ENCODE data around the gene NUFIP2. TPM values are rescaled to one million over a fixed set of nuclear protein-coding genes. Genes with fewer than 3 reads are reported as not detected.

NUFIP2 gene
- total and polyA plus RNA-seq, 10 of the 15 experiments (the other 5 are each of a cell fraction or from before 2014, with no cell fraction given): 3.7 to 32.3 (median 14.5) TPM

DNA sequence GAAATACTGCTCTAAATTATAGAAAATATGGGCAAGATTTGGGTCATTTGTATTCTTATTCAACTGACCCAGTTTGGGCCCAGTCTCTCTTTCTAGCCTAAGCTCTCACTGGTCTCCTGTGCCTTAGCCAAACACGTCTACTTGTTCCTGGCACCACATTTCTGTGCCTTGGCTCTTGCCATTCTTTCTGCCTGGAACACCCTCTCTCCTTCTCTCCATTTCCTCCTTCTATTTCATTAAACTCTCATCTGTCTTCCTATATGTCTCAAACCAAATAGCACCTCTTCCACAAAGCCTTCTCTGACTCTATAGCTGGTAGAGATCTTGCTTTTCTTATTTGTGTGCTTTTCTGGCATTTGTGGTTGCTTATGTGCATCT is 37.7 kb upstream of the NUFIP2 start (continued):
- TF ChIP-seq, protein P1, sequence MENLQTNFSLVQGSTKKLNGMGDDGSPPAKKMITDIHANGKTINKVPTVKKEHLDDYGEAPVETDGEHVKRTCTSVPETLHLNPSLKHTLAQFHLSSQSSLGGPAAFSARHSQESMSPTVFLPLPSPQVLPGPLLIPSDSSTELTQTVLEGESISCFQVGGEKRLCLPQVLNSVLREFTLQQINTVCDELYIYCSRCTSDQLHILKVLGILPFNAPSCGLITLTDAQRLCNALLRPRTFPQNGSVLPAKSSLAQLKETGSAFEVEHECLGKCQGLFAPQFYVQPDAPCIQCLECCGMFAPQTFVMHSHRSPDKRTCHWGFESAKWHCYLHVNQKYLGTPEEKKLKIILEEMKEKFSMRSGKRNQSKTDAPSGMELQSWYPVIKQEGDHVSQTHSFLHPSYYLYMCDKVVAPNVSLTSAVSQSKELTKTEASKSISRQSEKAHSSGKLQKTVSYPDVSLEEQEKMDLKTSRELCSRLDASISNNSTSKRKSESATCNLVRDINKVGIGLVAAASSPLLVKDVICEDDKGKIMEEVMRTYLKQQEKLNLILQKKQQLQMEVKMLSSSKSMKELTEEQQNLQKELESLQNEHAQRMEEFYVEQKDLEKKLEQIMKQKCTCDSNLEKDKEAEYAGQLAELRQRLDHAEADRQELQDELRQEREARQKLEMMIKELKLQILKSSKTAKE (IDR thresholded peaks at IDR 0.05; ENCODE audit: low read depth, poor library complexity, severe bottlenecking): no peak
- TF ChIP-seq, protein P2, sequence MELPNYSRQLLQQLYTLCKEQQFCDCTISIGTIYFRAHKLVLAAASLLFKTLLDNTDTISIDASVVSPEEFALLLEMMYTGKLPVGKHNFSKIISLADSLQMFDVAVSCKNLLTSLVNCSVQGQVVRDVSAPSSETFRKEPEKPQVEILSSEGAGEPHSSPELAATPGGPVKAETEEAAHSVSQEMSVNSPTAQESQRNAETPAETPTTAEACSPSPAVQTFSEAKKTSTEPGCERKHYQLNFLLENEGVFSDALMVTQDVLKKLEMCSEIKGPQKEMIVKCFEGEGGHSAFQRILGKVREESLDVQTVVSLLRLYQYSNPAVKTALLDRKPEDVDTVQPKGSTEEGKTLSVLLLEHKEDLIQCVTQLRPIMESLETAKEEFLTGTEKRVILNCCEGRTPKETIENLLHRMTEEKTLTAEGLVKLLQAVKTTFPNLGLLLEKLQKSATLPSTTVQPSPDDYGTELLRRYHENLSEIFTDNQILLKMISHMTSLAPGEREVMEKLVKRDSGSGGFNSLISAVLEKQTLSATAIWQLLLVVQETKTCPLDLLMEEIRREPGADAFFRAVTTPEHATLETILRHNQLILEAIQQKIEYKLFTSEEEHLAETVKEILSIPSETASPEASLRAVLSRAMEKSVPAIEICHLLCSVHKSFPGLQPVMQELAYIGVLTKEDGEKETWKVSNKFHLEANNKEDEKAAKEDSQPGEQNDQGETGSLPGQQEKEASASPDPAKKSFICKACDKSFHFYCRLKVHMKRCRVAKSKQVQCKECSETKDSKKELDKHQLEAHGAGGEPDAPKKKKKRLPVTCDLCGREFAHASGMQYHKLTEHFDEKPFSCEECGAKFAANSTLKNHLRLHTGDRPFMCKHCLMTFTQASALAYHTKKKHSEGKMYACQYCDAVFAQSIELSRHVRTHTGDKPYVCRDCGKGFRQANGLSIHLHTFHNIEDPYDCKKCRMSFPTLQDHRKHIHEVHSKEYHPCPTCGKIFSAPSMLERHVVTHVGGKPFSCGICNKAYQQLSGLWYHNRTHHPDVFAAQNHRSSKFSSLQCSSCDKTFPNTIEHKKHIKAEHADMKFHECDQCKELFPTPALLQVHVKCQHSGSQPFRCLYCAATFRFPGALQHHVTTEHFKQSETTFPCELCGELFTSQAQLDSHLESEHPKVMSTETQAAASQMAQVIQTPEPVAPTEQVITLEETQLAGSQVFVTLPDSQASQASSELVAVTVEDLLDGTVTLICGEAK (IDR thresholded peaks at IDR 0.05; ENCODE audit: borderline replicate concordance): no peak
- no peak for TF ChIP-seq RBBP5 (conservative IDR thresholded peaks at IDR 0.05)

DNA sequence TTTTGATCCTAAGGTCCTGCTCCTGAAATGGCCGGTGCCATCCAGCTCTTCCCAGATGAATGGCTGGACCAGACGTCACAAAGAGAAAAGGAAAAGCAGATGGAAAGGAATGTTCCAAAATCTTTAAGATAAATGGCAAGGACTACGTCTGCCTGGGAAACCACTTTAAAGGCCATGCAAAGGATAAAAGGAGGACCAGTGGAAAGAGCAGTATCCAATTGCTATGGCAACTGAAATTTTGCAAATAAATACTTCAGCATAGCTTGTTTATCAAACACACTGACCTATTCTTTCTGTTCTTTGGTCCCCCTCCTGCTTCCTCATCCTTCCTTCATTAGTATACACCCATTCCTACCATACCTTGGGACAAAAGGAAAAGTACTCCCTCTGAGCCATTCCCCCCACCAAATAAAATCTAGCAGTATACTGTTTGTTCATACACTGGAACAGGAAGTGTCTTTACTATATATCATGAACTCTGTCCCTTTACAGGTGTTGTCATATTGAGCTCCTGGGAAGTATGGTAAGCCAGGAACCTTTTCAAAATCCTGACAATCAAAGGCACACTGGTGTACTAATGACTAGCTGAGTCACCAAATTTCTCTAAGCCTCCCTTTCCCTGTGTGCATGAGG is 37.2 kb upstream of the NUFIP2 start:
- BruUV-seq (replicated peaks): no TSS peak
- no peak overlapping the region for H3K9ac ChIP-seq (ENCODE audit: control insufficient read depth, insufficient read depth, low read length)
- WGBS (ENCODE audit: insufficient coverage, insufficient replicate concordance, low lambda C conversion rate, missing lambda C conversion rate): 41% methylated on average over 3 of the region's 3 CpGs
- ChIA-PET POLR2A (no interaction called here), SMC1A (ENCODE audit: uncharacterized antibody, unreplicated experiment) (interaction anchor here (1.3 kb wide), 1 partner anchor 23 kb away, joined by 6 read pairs; no protein-coding TSS in a partner anchor), CTCF (interaction anchor here (1.1 to 1.4 kb wide), 2 partner anchors 21 to 111 kb away, joined by 3 read pairs; no protein-coding TSS in a partner anchor), RAD21 (ENCODE audit: unreplicated experiment) (interaction anchor here (0.8 kb wide), 1 partner anchor 39 kb away, joined by 3 read pairs; no protein-coding TSS in a partner anchor)
- H3K4me1 ChIP-seq (ENCODE audit: control insufficient read depth, insufficient read depth, low read length): no peaks in the 10 kb centered on the region
- H3K4me3 ChIP-seq: no peak overlapping the region
- no peak overlapping the region for H3K4me2 ChIP-seq (ENCODE audit: control insufficient read depth, insufficient read depth)
- H3K27me3 ChIP-seq (replicated peaks in 1 of 2; ENCODE audit: control insufficient read depth in 2 of 2, insufficient read depth in 2 of 2, low read length in 1 of 2): no peaks in the 10 kb centered on the region
- H2AFZ ChIP-seq (ENCODE audit: control insufficient read depth, low read depth, low read length): no peak overlapping the region
- H3K79me2 ChIP-seq (ENCODE audit: control insufficient read depth, insufficient read depth, low read length): no peaks in the 10 kb centered on the region
- no peak for ATAC-seq
- no peak overlapping the region for H3K27ac ChIP-seq (ENCODE audit: control insufficient read depth, insufficient read depth)
- intact Hi-C loops (cut with micrococcal nuclease; ENCODE audit: unreplicated experiment) (no loop called here), in situ Hi-C loops (cut with MboI) (no loop called here)
- no peaks in the 10 kb centered on the region for H4K20me1 ChIP-seq (ENCODE audit: control insufficient read depth, insufficient read depth)
- FAIRE-seq: no peak
- H3K36me3 ChIP-seq (ENCODE audit: control insufficient read depth in 2 of 2, insufficient read depth in 2 of 2, low read length in 1 of 2): no peaks in the 10 kb centered on the region
- H3K9me3 ChIP-seq (replicated peaks; ENCODE audit: control insufficient read depth, insufficient read depth, low read length): no peaks in the 10 kb centered on the region
- DNase-seq (ENCODE audit: low read depth, low spot score): no peak
- TF ChIP-seq EED (IDR thresholded peaks at IDR 0.05; ENCODE audit: low read depth) (no peak), MYB (IDR thresholded peaks at IDR 0.05; ENCODE audit: borderline replicate concordance, low read depth, low read length) (no peak)
- TF ChIP-seq, protein P3, sequence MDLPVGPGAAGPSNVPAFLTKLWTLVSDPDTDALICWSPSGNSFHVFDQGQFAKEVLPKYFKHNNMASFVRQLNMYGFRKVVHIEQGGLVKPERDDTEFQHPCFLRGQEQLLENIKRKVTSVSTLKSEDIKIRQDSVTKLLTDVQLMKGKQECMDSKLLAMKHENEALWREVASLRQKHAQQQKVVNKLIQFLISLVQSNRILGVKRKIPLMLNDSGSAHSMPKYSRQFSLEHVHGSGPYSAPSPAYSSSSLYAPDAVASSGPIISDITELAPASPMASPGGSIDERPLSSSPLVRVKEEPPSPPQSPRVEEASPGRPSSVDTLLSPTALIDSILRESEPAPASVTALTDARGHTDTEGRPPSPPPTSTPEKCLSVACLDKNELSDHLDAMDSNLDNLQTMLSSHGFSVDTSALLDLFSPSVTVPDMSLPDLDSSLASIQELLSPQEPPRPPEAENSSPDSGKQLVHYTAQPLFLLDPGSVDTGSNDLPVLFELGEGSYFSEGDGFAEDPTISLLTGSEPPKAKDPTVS (IDR thresholded peaks at IDR 0.05; ENCODE audit: low read depth, low read length): no peak
- TF ChIP-seq, protein P1 (IDR thresholded peaks at IDR 0.05; ENCODE audit: low read depth, poor library complexity, severe bottlenecking): no peak
